Measurements from ENCODE around the gene NOD2. TPM values are rescaled to one million over a fixed set of nuclear protein-coding genes. Genes with fewer than 3 reads are reported as not detected.

Gene NOD2
- total RNA-seq, 1 experiment from 2014 or later, result 0.11 TPM

- no peak for TF ChIP-seq ATF3 (CRISPR knock-in tag; conservative IDR thresholded peaks at IDR 0.05)
- TF ChIP-seq HMGXB4 (CRISPR knock-in tag; IDR thresholded peaks at IDR 0.05), result no peak
- TF ChIP-seq ATF2 (CRISPR knock-in tag; IDR thresholded peaks at IDR 0.05; ENCODE audit: borderline replicate concordance, low read depth), result no peak
- no peak for TF ChIP-seq ETV6 (CRISPR knock-in tag; IDR thresholded peaks at IDR 0.05)
- no peak for TF ChIP-seq MXD4 (CRISPR knock-in tag; IDR thresholded peaks at IDR 0.05; ENCODE audit: borderline replicate concordance)
- TF ChIP-seq JAZF1 (CRISPR knock-in tag; IDR thresholded peaks at IDR 0.05), result no peak
- TF ChIP-seq GRHL2 (CRISPR knock-in tag; IDR thresholded peaks at IDR 0.05; ENCODE audit: insufficient replicate concordance, severe bottlenecking), result no peak
- TF ChIP-seq FOXP1 (CRISPR knock-in tag; IDR thresholded peaks at IDR 0.05; ENCODE audit: borderline replicate concordance), result no peak
Measured at GRCh38 chr16:50709061-50709684, 15.8 kb downstream of the NOD2 start (continued).

- ChIA-PET CTCF (interaction anchor here (0.6 to 1.9 kb wide), 2 partner anchors 35 to 45 kb away, joined by 3 to 5 read pairs; no protein-coding TSS in a partner anchor), POLR2A (no interaction called here)
- peak; percentile 36; the same call in 1 of the 2 replicates for ATAC-seq
- no peak for DNase-seq (ENCODE audit: low spot score)
- H3K27me3 Mint-ChIP-seq (ENCODE audit: low read depth), result peaks cover under 1% of the 10 kb centered on the region
- H3K36me3 Mint-ChIP-seq, result peaks cover 4% of the 10 kb centered on the region
- peaks cover 10% of the 10 kb centered on the region for H3K9me3 Mint-ChIP-seq
- peaks cover 3% of the 10 kb centered on the region; the same call in 1 of the 2 replicates for H3K4me1 Mint-ChIP-seq
- no peak overlapping the region for H3K27ac Mint-ChIP-seq
- TF ChIP-seq TCF7 (CRISPR knock-in tag; IDR thresholded peaks at IDR 0.05; ENCODE audit: low read depth) (no peak), ATF6 (CRISPR knock-in tag; IDR thresholded peaks at IDR 0.05) (no peak), TEAD4 (CRISPR knock-in tag; IDR thresholded peaks at IDR 0.05) (no peak), GABPB1 (CRISPR knock-in tag; IDR thresholded peaks at IDR 0.05) (no peak), ZBTB21 (CRISPR knock-in tag; IDR thresholded peaks at IDR 0.05; ENCODE audit: borderline replicate concordance) (no peak), FOXJ3 (CRISPR knock-in tag; IDR thresholded peaks at IDR 0.05; ENCODE audit: borderline replicate concordance) (no peak), ETV6 (CRISPR knock-in tag; IDR thresholded peaks at IDR 0.05) (no peak), HMGA2 (CRISPR knock-in tag; IDR thresholded peaks at IDR 0.05) (no peak), FOXP4 (CRISPR knock-in tag; IDR thresholded peaks at IDR 0.05) (no peak)
- H3K4me3 Mint-ChIP-seq, result no peak overlapping the region
Measured at GRCh38 chr16:50709980-50710379, 16.6 kb downstream of the NOD2 start.
